Measurements from ENCODE around the gene PLXDC1. TPM values are rescaled to one million over a fixed set of nuclear protein-coding genes. Genes with fewer than 3 reads are reported as not detected.

The PLXDC1 gene
- total RNA-seq, 6 experiments from 2014 or later: 0.11 to 1.6 (median 0.54) TPM

GRCh38 chr17:39192901-39193300, 41.5 kb upstream of the PLXDC1 start:
- H3K4me3 ChIP-seq: no peak overlapping the region
- H3K27ac ChIP-seq: no peak overlapping the region
- no peaks in the 10 kb centered on the region for H3K27me3 ChIP-seq
- TF ChIP-seq POLR2A (IDR thresholded peaks at IDR 0.05): no peak
- TF ChIP-seq, protein P1, sequence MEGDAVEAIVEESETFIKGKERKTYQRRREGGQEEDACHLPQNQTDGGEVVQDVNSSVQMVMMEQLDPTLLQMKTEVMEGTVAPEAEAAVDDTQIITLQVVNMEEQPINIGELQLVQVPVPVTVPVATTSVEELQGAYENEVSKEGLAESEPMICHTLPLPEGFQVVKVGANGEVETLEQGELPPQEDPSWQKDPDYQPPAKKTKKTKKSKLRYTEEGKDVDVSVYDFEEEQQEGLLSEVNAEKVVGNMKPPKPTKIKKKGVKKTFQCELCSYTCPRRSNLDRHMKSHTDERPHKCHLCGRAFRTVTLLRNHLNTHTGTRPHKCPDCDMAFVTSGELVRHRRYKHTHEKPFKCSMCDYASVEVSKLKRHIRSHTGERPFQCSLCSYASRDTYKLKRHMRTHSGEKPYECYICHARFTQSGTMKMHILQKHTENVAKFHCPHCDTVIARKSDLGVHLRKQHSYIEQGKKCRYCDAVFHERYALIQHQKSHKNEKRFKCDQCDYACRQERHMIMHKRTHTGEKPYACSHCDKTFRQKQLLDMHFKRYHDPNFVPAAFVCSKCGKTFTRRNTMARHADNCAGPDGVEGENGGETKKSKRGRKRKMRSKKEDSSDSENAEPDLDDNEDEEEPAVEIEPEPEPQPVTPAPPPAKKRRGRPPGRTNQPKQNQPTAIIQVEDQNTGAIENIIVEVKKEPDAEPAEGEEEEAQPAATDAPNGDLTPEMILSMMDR (IDR thresholded peaks at IDR 0.05): no peak
- ATAC-seq: no peak
- H3K9me3 ChIP-seq: no peaks in the 10 kb centered on the region
- no peak for DNase-seq
- WGBS (ENCODE audit: insufficient coverage, low coverage, low lambda C conversion rate, missing lambda C conversion rate): 91% methylated on average over 12 of the region's 16 CpGs
- H3K36me3 ChIP-seq: no peaks in the 10 kb centered on the region
- H3K4me1 ChIP-seq: peaks cover 0 to 4% (median 0%) of the 10 kb centered on the region in 4 donors
- intact Hi-C loops (cut with DNase I): no loop called here

- Histone ChIP-seq H3K9me3 (no peaks in the 10 kb centered on the region), H3K4me3 (no peak overlapping the region), H3K27ac (no peak overlapping the region), H3K36me3 (no peaks in the 10 kb centered on the region), H3K27me3 (no peaks in the 10 kb centered on the region), H3K4me1 (no peaks in the 10 kb centered on the region)
- TF ChIP-seq POLR2A (IDR thresholded peaks at IDR 0.05): no peak
- TF ChIP-seq, protein P1 (IDR thresholded peaks at IDR 0.05): no peak
- intact Hi-C loops (cut with DNase I): no loop called here
- 100% methylated on average over 1 of the region's 9 CpGs for WGBS (ENCODE audit: insufficient coverage, low coverage, low lambda C conversion rate, missing lambda C conversion rate)
- DNase-seq (no peak), ATAC-seq (no peak)
Observed at GRCh38 chr17:39191750-39192510, 40.5 kb upstream of the PLXDC1 start.

DNA sequence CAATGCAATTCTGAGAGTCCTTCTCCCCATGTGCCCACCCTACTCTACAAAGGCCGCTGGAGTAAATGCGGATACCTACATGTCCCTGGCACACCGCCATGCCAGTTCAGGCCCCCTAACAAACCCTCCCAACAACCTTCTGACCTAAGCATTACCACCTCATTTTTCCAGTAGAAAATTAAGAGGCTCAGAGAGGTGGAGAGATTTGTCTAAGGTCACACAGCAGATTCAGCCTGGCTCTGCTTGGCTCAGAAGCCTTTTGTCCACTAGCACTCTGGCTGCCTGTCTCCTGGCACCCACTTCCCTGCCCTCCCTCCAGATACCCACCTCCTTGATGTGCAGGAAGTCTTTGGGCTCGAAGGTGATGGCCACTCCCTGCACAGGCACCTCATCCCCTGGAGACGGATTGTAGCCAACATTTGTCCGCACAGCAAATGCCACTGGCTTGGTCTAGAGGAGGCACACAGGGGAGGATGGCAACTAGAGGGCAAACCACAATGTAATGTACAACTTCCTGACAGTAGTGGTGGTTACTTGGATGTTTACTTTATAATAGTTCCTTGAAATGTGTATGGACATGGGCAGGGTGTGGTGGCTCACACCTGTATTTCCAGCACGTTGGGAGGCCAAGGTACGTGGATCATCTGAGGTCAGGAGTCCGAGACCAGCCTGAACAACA, 35.9 kb upstream of the PLXDC1 start:
- no peak for TF ChIP-seq POLR2A (IDR thresholded peaks at IDR 0.05)
- TF ChIP-seq, protein P1 (IDR thresholded peaks at IDR 0.05): no peak
- Histone ChIP-seq H3K36me3 (no peaks in the 10 kb centered on the region), H3K4me3 (no peak overlapping the region), H3K27ac (no peak overlapping the region), H3K27me3 (no peaks in the 10 kb centered on the region), H3K9me3 (no peaks in the 10 kb centered on the region), H3K4me1 (no peaks in the 10 kb centered on the region)
- 83% methylated on average over 2 of the region's 9 CpGs for WGBS (ENCODE audit: insufficient coverage, low coverage, low lambda C conversion rate, missing lambda C conversion rate)
- DNase-seq (no peak), ATAC-seq (no peak)
- intact Hi-C loops (cut with DNase I): no loop called here

GRCh38 chr17:39186481-39187002, 35.1 kb upstream of the PLXDC1 start:
- Histone ChIP-seq H3K4me1 (no peaks in the 10 kb centered on the region), H3K9me3 (no peaks in the 10 kb centered on the region), H3K27ac (no peak overlapping the region), H3K36me3 (no peaks in the 10 kb centered on the region), H3K4me3 (no peak overlapping the region), H3K27me3 (no peaks in the 10 kb centered on the region)
- DNase-seq: no peak
- no peak for ATAC-seq
- TF ChIP-seq, protein P1 (IDR thresholded peaks at IDR 0.05): no peak
- TF ChIP-seq POLR2A (IDR thresholded peaks at IDR 0.05): no peak
- intact Hi-C loops (cut with DNase I): no loop called here
- 80% methylated on average over 1 of the region's 15 CpGs for WGBS (ENCODE audit: insufficient coverage, low coverage, low lambda C conversion rate, missing lambda C conversion rate)

Measured in right lobe of liver (tissue), 6 donors.